ENCODE results near the gene NUCB1.
A peak's percentile ranks its signal among the peaks of the same experiment; 100 is the strongest.
"Not testable (repeated sequence)": the region's sequence is repeated elsewhere in the genome, so short reads cannot be mapped to it uniquely, and the experiment has no call there.

Gene NUCB1

GRCh38 chr19:48906324-48906723 lies 6.2 kb downstream of the NUCB1 start:
- DNase-seq, result no peak

DNA sequence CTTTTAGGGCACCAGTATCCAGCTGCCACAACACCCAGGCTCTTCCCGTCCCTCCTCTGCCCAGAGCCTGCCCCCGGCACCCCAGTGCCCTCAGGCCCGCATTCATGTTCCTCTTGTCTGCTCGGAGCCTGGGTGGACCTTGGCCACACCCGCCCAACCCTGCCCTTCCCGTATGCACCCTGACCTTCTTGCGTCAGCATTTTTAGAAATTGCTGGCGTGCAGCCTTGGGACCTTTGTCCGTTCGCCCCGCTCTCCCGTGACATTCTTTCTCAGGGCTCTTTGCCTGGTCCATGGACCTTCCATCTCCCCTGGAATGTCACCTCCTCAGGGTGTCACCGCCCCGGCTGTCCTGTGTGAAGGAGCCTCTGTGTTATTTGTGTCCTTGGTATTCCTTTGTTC lies 7.6 kb downstream of the NUCB1 start:
- no peak for DNase-seq

- not testable (repeated sequence) for DNase-seq
Observed at GRCh38 chr19:48909424-48910077, 9.4 kb downstream of the NUCB1 start.

DNA sequence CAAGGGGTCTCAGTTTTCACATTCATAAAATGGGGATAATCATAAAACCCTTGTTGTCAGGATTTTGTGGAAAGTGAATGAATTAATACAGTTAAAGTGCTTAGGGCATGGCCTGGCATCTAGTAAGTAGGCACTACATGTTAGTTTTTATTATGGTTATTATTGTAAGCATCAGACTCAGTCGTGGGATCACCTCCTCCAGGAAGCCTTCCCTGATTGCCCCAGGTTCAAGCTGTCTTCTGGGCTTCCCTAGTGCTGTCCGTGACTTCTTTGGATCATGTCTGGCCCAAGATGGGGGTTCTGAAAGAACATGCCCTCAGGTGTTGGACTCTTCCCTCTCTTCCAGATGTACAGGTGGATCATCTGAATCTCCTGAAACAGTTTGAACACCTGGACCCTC lies 10.7 kb downstream of the NUCB1 start:
- DNase-seq, result no peak

GRCh38 chr19:48913114-48913889 lies 13.2 kb downstream of the NUCB1 start:
- DNase-seq, result peak; percentile 33

DNA sequence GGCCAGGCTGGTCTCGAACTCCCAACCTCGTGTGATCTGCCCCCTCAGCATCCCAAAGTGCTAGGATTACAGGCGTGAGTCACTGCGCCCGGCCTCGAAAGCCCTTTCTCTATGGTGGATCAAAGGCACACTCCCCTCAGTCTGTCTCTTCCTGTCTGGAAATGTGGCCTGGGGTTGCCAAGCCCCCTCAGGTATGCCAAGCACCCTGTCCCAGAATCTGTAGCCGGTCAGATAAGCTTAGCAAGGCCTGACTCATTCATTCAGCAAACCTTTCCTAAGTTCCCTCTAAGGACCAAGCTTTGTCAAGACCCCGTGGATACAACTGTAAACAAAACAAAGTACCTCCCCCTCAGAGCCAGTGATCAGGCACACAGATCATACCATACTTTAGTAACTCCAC lies 14.1 kb downstream of the NUCB1 start:
- no peak for DNase-seq

GRCh38 chr19:48915757-48916156 lies 15.6 kb downstream of the NUCB1 start:
- DNase-seq, result no peak

DNA sequence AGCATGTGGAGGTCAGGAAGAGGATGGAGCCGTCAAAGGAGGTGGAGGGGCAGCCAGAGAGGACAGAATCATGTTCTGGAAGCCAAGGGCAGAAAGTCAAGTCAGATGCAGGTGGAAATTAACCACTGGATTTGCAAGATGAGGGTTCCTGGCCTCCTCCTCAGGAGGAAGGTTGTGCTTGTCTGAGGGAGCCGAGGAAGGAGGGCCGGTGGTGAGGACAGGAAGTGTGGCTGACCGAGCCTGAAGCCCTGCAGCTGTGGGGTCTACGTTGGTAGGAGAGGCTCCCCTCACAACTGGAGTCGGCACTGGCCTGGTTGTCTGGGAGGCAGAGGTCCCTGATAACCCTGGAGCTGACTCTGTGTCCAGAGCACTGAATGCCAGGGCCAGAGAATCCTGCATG lies 18.0 kb downstream of the NUCB1 start:
- no peak for DNase-seq

GRCh38 chr19:48918801-48919247 lies 18.7 kb downstream of the NUCB1 start:
- no peak for DNase-seq

GRCh38 chr19:48919271-48919670 lies 19.2 kb downstream of the NUCB1 start:
- DNase-seq, result not testable (repeated sequence)

GRCh38 chr19:48920949-48921348 lies 20.8 kb downstream of the NUCB1 start:
- DNase-seq, result no peak

GRCh38 chr19:48921721-48922500 lies 21.8 kb downstream of the NUCB1 start:
- no peak for DNase-seq

- DNase-seq, result no peak
Observed at GRCh38 chr19:48922548-48923490, 22.7 kb downstream of the NUCB1 start.

DNA sequence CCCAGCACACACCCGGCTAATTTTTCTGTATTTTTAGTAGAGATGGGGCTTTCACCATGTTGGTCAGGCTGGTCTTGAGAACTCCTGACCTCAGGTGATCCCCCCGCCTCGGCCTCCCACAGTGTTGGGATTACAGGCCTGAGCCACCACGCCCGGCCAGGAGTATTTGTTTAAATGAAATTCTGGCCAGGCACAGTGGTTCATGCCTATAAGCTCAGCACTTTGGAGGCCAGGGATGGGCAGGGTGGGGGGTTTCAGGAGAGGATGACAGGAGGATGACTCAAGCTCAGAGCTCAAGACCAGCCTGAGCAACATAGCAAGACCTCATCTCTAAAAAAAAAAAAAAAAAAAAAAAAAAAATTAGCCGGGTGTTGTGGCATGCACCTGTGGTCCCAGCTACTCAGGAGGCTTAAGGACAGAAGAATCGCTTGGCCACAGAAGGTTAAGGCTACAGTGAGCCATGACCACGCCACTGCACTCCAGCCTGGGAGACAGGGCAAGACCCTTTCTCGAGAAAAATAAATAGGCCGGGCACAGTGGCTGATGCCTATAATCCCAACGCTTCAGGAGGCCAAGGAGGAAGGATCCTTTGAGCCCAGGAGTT lies 25.2 kb downstream of the NUCB1 start:
- DNase-seq, result no peak

DNA sequence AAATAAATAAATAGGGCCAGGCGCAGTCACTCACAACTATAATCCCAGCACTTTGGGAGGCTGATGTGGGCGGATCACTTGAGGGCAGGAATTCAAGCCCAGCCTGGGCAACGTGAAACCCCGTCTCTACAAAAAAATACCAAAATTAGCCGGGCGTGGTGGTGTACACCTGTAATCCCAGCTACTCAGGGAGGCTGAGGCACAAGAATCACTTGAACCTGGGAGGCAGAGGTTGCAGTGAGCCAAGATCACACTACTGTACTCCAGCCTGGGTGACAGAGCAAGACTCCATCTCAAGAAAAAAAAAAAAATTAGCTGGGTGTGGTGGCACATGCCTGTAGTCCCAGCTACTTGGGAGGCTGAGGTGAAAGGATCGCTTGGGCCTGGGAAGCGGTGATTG lies 25.8 kb downstream of the NUCB1 start:
- DNase-seq, result not testable (repeated sequence)

DNA sequence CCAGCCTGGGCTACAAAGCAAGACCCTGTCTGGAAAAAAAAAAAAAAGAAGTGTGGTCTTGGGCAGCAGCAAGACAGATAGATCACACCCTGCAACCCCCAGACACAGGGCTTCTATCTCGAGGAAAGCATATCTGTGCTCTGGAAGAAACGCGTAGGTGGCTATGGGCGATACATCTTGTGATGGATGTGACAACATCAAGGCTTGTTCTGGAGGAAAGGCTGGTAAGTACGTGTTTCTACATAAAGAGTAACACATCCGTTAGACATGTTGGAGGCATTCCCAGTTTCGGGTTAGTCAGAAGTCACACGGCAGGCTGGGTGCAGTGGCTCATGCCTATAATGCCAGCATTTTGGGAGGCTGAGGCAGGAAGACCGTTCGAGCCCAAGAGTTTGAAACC lies 26.8 kb downstream of the NUCB1 start:
- no peak for DNase-seq

DNA sequence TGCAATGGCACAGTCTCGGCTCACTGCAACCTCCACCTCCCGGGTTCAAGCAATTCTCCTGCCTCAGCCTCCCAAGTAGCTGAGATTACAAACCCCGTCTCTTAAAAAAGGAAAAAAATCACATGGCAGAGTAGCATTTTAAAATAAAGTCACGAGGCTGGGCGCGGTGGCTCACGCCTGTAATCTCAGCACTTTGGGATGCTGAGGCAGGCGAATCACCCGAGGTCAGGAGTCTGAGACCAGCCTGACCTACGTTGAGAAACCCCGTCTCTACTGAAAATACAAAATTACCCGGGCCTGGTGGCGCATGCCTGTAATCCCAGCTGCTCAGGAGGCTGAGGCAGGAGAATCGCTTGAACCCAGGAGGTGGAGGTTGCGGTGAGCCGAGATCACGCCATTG lies 27.6 kb downstream of the NUCB1 start:
- not testable (repeated sequence) for DNase-seq

GRCh38 chr19:48928164-48929025 lies 28.3 kb downstream of the NUCB1 start:
- DNase-seq, result no peak

- peak; percentile 90 for DNase-seq
Observed at GRCh38 chr19:48933382-48933932, 33.3 kb downstream of the NUCB1 start, which contains the start of gene DHDH. Gene DHDH, plus strand, starts transcription at chr19:48933699. Its CDS starts 23 bp downstream, at chr19:48933722.

DNA sequence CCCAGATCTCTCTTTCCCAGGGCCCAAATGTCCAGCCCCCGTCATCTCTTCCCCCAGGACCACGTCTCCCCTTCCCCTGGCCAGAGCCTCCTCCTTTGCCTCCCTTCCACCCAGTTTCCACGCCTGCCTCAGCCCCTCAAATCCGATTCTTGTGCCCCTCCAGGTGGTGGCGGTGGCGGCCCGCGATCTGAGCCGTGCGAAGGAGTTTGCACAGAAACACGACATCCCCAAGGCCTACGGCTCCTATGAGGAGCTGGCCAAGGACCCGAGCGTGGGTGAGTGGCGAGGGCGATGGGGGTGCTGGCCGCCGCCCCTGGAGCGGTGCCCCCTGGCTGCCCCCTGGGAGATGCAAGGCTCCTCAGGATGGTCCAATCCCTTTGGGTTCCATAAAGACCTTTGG lies 34.7 kb downstream of the NUCB1 start:
- no peak for DNase-seq

DNA sequence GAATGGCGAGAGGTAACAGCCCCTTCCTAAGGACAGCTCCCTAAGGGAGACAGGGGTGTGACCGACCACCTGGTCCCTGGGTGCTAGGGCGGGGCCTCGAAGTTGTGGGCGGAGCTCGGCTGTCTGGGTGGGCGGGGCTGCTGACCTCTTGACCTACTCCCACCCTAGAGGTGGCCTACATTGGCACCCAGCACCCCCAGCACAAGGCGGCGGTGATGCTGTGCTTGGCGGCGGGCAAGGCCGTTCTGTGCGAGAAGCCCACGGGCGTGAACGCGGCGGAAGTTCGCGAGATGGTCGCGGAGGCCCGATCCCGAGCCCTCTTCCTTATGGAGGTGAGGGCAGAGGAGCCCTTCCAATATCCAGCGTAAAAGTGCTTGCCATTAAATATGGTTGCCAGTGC lies 35.8 kb downstream of the NUCB1 start:
- DNase-seq, result no peak
